ENCODE measurements around the gene PPM1J.

DNA sequence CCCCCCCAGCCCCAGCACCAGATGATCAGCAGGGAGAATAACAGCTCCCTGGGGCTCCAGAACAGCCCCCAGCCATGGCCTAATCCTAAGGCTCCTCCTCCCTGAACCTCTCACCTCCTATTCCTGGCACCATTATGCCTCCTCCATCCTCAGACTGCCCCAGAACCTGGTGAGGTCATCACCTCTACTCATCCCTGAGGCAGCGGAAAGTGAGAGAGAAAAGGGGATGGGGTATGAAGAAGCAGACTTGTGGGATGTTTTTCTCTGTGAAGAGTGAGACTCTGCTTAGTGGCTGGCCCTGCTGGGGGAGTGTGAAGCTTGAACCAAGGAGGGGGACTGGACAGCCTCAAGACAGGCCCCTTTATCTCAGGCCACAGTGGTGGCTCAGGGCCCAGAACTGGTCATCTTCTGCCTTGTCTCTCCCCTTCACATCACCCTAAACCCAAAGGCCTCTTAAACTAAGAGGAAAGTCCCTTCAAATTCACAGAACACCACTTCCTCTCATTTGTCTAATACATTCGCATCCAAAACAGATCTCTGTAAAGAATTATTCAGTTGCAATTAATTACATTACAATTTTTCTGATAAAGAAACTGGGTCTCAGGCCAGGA lies 2.2 kb upstream of the PPM1J start:
- TF ChIP-seq, protein P1, sequence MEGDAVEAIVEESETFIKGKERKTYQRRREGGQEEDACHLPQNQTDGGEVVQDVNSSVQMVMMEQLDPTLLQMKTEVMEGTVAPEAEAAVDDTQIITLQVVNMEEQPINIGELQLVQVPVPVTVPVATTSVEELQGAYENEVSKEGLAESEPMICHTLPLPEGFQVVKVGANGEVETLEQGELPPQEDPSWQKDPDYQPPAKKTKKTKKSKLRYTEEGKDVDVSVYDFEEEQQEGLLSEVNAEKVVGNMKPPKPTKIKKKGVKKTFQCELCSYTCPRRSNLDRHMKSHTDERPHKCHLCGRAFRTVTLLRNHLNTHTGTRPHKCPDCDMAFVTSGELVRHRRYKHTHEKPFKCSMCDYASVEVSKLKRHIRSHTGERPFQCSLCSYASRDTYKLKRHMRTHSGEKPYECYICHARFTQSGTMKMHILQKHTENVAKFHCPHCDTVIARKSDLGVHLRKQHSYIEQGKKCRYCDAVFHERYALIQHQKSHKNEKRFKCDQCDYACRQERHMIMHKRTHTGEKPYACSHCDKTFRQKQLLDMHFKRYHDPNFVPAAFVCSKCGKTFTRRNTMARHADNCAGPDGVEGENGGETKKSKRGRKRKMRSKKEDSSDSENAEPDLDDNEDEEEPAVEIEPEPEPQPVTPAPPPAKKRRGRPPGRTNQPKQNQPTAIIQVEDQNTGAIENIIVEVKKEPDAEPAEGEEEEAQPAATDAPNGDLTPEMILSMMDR (IDR thresholded peaks at IDR 0.05; ENCODE audit: low read length) = no peak
- TF ChIP-seq EZH2 (IDR thresholded peaks at IDR 0.05; ENCODE audit: borderline replicate concordance, low read length) = no peak
